Astrocyte (in vitro differentiated cells and primary cell): ENCODE data around the gene MOB3B.

Experiments used
- EZH2 ChIP-seq: IDR thresholded peaks from 2 replicates; pipeline ENCODE4 v1.6.1; 2012; ENCODE audit warnings: mild to moderate bottlenecking, low read length, inconsistent platforms; ENCODE audit not compliant: insufficient read depth
- TF ChIP-seq, protein P1 (sequence below): IDR thresholded peaks from 2 replicates; pipeline ENCODE4 v1.5.1; 2011; ENCODE audit warnings: low read depth, mild to moderate bottlenecking, inconsistent platforms, low read length, moderate library complexity; ENCODE audit not compliant: insufficient read depth

GRCh38 chr9:27533311-27533710 is 3.7 kb upstream of the MOB3B start:
- TF ChIP-seq, protein P1, sequence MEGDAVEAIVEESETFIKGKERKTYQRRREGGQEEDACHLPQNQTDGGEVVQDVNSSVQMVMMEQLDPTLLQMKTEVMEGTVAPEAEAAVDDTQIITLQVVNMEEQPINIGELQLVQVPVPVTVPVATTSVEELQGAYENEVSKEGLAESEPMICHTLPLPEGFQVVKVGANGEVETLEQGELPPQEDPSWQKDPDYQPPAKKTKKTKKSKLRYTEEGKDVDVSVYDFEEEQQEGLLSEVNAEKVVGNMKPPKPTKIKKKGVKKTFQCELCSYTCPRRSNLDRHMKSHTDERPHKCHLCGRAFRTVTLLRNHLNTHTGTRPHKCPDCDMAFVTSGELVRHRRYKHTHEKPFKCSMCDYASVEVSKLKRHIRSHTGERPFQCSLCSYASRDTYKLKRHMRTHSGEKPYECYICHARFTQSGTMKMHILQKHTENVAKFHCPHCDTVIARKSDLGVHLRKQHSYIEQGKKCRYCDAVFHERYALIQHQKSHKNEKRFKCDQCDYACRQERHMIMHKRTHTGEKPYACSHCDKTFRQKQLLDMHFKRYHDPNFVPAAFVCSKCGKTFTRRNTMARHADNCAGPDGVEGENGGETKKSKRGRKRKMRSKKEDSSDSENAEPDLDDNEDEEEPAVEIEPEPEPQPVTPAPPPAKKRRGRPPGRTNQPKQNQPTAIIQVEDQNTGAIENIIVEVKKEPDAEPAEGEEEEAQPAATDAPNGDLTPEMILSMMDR, result no peak
- no peak for TF ChIP-seq EZH2
